Astrocyte of the cerebellum (primary cell): ENCODE data around the gene GRID1.

ENCODE experiments used
- DNase-seq: peaks from one replicate; pipeline ENCODE4 v3.0.0-alpha.2; 2011; ENCODE audit warnings: low read depth
- H3K4me3 ChIP-seq: 2 replicates; pipeline ENCODE4 v1.5.1; 2011; ENCODE audit warnings: mild to moderate bottlenecking, low read depth, low read length, moderate library complexity
- CTCF ChIP-seq: IDR thresholded peaks from 2 replicates; pipeline ENCODE4 v1.5.1; 2012; ENCODE audit warnings: low read length, low read depth, moderate library complexity, mild to moderate bottlenecking; ENCODE audit errors: missing control alignments
- in situ Hi-C: cut with HindIII; loops from 2 replicates; pipeline ENCODE4 v1.10.0; 2017; ENCODE audit warnings: low sequenced_read_pairs

GRID1 gene

GRCh38 chr10:86210416-86210815 is 156.2 kb downstream of the GRID1 start:
- in situ Hi-C loops = no loop called here
- DNase-seq = no peak
- H3K4me3 ChIP-seq = no peak overlapping the region
- TF ChIP-seq CTCF = no peak

- DNase-seq = no peak
- TF ChIP-seq CTCF = no peak
- no peak overlapping the region for H3K4me3 ChIP-seq
- in situ Hi-C loops = no loop called here
Observed at GRCh38 chr10:86209726-86210125, 156.9 kb downstream of the GRID1 start.

- no peak for TF ChIP-seq CTCF
- no peak overlapping the region for H3K4me3 ChIP-seq
- DNase-seq = no peak
- in situ Hi-C loops = no loop called here
Observed at GRCh38 chr10:86207226-86207625, 159.4 kb downstream of the GRID1 start.

GRCh38 chr10:86206240-86206579 is 160.4 kb downstream of the GRID1 start:
- no peak overlapping the region for H3K4me3 ChIP-seq
- DNase-seq = no peak
- in situ Hi-C loops = no loop called here
- TF ChIP-seq CTCF = no peak

GRCh38 chr10:86205306-86206239 is 161.0 kb downstream of the GRID1 start:
- DNase-seq = no peak
- no peak overlapping the region for H3K4me3 ChIP-seq
- in situ Hi-C loops = no loop called here
- TF ChIP-seq CTCF = no peak

- TF ChIP-seq CTCF = no peak
- in situ Hi-C loops = no loop called here
- H3K4me3 ChIP-seq = no peak overlapping the region
- no peak for DNase-seq
Observed at GRCh38 chr10:86204421-86205305, 161.9 kb downstream of the GRID1 start.
